ENCODE data around the gene FAM163A.

Gene FAM163A

GRCh38 chr1:179753061-179753460 is 10.0 kb downstream of the FAM163A start:
- FAIRE-seq, result no peak

GRCh38 chr1:179754041-179754624 is 11.0 kb downstream of the FAM163A start:
- no peak for FAIRE-seq

- no peak for FAIRE-seq
Measured at GRCh38 chr1:179757933-179758332, 14.8 kb downstream of the FAM163A start.

GRCh38 chr1:179760521-179760920 is 17.4 kb downstream of the FAM163A start:
- no peak for FAIRE-seq

GRCh38 chr1:179761296-179761695 is 18.2 kb downstream of the FAM163A start:
- FAIRE-seq, result no peak

GRCh38 chr1:179761846-179762640 is 19.0 kb downstream of the FAM163A start:
- FAIRE-seq, result no peak

GRCh38 chr1:179767177-179767581 is 24.1 kb downstream of the FAM163A start:
- no peak for FAIRE-seq

GRCh38 chr1:179767996-179768395 is 24.9 kb downstream of the FAM163A start:
- FAIRE-seq, result no peak

- FAIRE-seq, result no peak
Measured at GRCh38 chr1:179770887-179771502, 27.9 kb downstream of the FAM163A start.

- FAIRE-seq, result no peak
Measured at GRCh38 chr1:179773264-179773663, 30.2 kb downstream of the FAM163A start.

- no peak for FAIRE-seq
Measured at GRCh38 chr1:179774000-179774399, 30.9 kb downstream of the FAM163A start.

GRCh38 chr1:179774566-179774965 is 31.5 kb downstream of the FAM163A start:
- no peak for FAIRE-seq

GRCh38 chr1:179775009-179775408 is 31.9 kb downstream of the FAM163A start:
- FAIRE-seq, result no peak

GRCh38 chr1:179776831-179777230 is 33.7 kb downstream of the FAM163A start:
- no peak for FAIRE-seq

- FAIRE-seq, result no peak
Measured at GRCh38 chr1:179777731-179778130, 34.6 kb downstream of the FAM163A start.

GRCh38 chr1:179779645-179780272 is 36.7 kb downstream of the FAM163A start:
- no peak for FAIRE-seq

- no peak for FAIRE-seq
Measured at GRCh38 chr1:179781962-179782361, 38.9 kb downstream of the FAM163A start.

GRCh38 chr1:179785031-179785431 is 41.9 kb downstream of the FAM163A start:
- no peak for FAIRE-seq

- FAIRE-seq, result no peak
Measured at GRCh38 chr1:179785728-179786127, 42.6 kb downstream of the FAM163A start.

GRCh38 chr1:179786815-179787685 is 44.0 kb downstream of the FAM163A start:
- no peak for FAIRE-seq

- no peak for FAIRE-seq
Measured at GRCh38 chr1:179788259-179788658, 45.2 kb downstream of the FAM163A start.

- no peak for FAIRE-seq
Measured at GRCh38 chr1:179793281-179793680, 50.2 kb downstream of the FAM163A start.

GRCh38 chr1:179794146-179794545 is 51.1 kb downstream of the FAM163A start:
- FAIRE-seq, result no peak

All from G401.6 (cell line).